BLaER1 treated with 17β-estradiol and CSF1 and Interleukin-3, amounts not matched to agents 10 nM and 100 nM (cell line): ENCODE measurements around the gene AKR7A2.

ENCODE experiments used
- H3K27ac ChIP-seq, 11 experiments: shearing (Covaris generic); formaldehyde crosslinking; 2 replicates each; pipeline ENCODE4 v1.8.1; 2022
- H3K27me3 ChIP-seq, 11 experiments: shearing (Covaris generic); formaldehyde crosslinking; 2 replicates each; pipeline ENCODE4 v1.8.1; 2022
- H3K36me3 ChIP-seq, 11 experiments: shearing (Covaris generic); formaldehyde crosslinking; 2 replicates each; pipeline ENCODE4 v1.8.1; 2022
- H3K4me1 ChIP-seq, 10 experiments: shearing (Covaris generic); formaldehyde crosslinking; 2 replicates each; pipeline ENCODE4 v1.8.1; 2022
- H3K4me2 ChIP-seq, 11 experiments: shearing (Covaris generic); formaldehyde crosslinking; 2 replicates each; pipeline ENCODE4 v1.8.1; 2022
- H3K4me3 ChIP-seq, 10 experiments: shearing (Covaris generic); formaldehyde crosslinking; 2 replicates each; pipeline ENCODE4 v1.8.1; 2022
- H3K9ac ChIP-seq, 11 experiments: shearing (Covaris generic); formaldehyde crosslinking; 2 replicates each; pipeline ENCODE4 v1.8.1; 2022
- H3K9me3 ChIP-seq, 11 experiments: shearing (Covaris generic); formaldehyde crosslinking; replicated peaks in 1 of 11; 2 replicates each; pipeline ENCODE4 v1.8.1; 2022
- H4K20me1 ChIP-seq, 11 experiments: shearing (Covaris generic); formaldehyde crosslinking; 2 replicates each; pipeline ENCODE4 v1.8.1; 2022
- Cebpa-rat ChIP-seq, 11 experiments: shearing (Covaris generic); IDR thresholded peaks; 2 replicates each; pipeline ENCODE4 v1.8.1; 2022

AKR7A2 gene

DNA sequence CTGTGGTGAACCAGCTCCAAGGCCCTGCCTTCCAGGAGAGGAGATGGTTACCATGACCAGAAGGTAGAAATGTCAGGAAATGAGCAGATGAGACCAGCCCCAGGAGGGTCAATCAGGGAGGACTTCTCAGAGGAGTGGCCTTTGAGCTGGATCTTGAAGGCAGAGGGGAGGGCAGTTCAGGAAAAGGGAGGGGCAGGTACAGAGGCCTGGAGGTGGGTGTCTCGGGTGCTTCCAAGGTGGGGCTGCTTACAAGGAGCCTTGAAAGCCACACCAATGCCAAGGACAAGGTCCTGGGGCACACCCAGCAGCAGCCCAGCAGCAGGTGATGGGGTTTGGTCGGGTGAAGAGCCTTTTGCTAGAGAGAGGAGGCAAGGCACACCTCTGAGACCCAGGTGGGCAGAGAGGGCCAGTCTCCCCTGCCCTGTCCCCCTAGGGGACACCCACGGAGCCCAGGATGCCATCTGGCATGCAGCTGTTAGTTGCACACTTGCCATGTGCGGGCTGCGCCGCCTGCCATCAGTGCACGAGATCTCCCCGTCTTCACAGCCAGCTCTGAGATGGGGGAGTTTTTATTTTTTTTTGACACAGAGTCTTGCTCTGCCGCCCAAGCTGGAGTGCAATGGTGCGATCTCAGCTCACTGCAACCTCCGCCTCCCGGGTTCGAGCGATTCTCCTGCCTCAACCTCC is 18.6 kb upstream of the AKR7A2 start:
- Histone ChIP-seq H4K20me1 (peaks cover 0 to 71% (median 3%) of the 10 kb centered on the region in 11 experiments; a peak in 10 of 22 replicates), H3K4me1 (peaks cover 10 to 34% (median 16%) of the 10 kb centered on the region in 10 experiments), H3K27ac (no peak overlapping the region), H3K4me3 (no peak overlapping the region), H3K9ac (no peak overlapping the region), H3K27me3 (no peaks in the 10 kb centered on the region), H3K9me3 (no peaks in the 10 kb centered on the region), H3K4me2 (no peak overlapping the region), H3K36me3 (peaks cover 0 to 39% (median 13%) of the 10 kb centered on the region in 11 experiments; a peak in 15 of 22 replicates)
- TF ChIP-seq Cebpa-rat (IDR thresholded peaks at IDR 0.05): no peak

DNA sequence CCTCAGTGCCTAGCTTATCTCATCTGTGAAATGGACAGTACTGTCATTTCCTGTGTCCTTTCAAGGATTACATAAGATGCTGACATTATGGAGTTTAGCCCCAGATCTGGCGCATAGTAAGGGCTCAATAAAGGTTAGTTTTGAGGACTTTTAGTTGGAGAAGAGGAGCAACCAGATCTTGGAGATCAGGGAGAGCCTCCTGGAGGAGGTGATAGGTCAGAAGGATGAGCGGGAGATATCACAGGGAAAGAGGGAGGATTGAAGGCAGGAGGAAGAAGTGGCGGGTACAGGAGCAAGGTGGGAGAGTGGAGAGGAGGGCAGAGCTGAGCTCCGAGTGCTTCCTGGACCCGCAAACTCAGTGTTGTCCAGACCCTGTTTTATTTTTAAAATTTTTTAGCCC is 17.7 kb upstream of the AKR7A2 start:
- TF ChIP-seq Cebpa-rat (IDR thresholded peaks at IDR 0.05): no peak
- Histone ChIP-seq H3K9me3 (no peaks in the 10 kb centered on the region), H3K4me2 (no peak overlapping the region), H3K27me3 (no peaks in the 10 kb centered on the region), H3K36me3 (peaks cover 3 to 49% (median 13%) of the 10 kb centered on the region in 11 experiments; a peak in 17 of 22 replicates), H4K20me1 (peaks cover 0 to 71% (median 7%) of the 10 kb centered on the region in 11 experiments; a peak in 12 of 22 replicates), H3K27ac (no peak overlapping the region), H3K4me3 (no peak overlapping the region), H3K4me1 (peaks cover 19 to 44% (median 26%) of the 10 kb centered on the region in 10 experiments), H3K9ac (no peak overlapping the region)

DNA sequence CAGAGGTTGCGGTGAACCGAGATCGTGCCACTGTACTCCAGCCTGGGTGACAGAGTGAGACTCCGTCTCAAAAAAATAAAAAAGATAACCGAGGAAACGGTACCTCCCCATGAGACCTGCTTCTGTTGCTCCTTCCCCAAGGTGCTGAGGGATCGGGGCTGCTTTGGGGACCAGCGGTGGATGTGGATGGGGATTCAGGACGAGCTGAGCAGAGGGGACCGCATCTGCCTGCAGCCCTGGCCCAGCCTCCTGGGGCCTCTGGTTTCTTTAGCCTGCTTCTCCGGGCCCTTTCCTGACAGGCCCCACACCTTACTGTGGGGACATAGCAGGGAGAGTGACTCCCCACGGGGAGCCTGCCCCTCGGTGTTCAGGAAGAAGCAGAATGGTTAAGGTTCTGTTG is 17.2 kb upstream of the AKR7A2 start:
- no peak for TF ChIP-seq Cebpa-rat (IDR thresholded peaks at IDR 0.05)
- Histone ChIP-seq H4K20me1 (peaks cover 0 to 72% (median 12%) of the 10 kb centered on the region in 11 experiments; a peak in 12 of 22 replicates), H3K27ac (no peak overlapping the region), H3K4me2 (no peak overlapping the region), H3K9me3 (no peaks in the 10 kb centered on the region), H3K4me3 (no peak overlapping the region), H3K9ac (no peak overlapping the region), H3K27me3 (no peaks in the 10 kb centered on the region), H3K36me3 (peaks cover 3 to 53% (median 13%) of the 10 kb centered on the region in 11 experiments; a peak in 17 of 22 replicates), H3K4me1 (peaks cover 23 to 48% (median 30%) of the 10 kb centered on the region in 10 experiments)

DNA sequence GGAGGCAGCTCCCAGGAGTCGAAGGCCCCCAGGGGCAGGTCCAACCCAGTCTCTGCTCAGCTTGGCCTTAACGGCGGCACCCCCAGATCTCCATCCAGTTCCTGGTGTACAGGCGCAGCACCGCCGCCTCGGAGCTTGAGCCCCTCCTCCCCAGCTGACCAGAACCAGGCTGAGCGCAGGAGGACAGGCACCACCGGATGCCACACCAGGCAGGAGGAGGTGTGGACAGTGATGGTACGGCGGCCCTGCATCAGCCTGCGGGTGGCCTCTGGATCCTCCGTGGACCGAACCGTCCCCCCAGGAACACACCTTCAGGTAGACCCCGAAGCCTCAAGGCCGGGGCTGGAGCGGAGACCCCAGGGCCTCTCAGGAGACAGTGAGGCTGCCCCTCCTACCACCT is 16.5 kb upstream of the AKR7A2 start:
- Histone ChIP-seq H3K36me3 (peaks cover 3 to 60% (median 20%) of the 10 kb centered on the region in 11 experiments; a peak in 18 of 22 replicates), H3K9ac (no peak overlapping the region), H3K27me3 (no peaks in the 10 kb centered on the region), H4K20me1 (peaks cover 0 to 79% (median 19%) of the 10 kb centered on the region in 11 experiments; a peak in 13 of 22 replicates), H3K4me1 (peaks cover 30 to 56% (median 37%) of the 10 kb centered on the region in 10 experiments), H3K4me3 (no peak overlapping the region), H3K27ac (no peak overlapping the region), H3K9me3 (no peaks in the 10 kb centered on the region), H3K4me2 (no peak overlapping the region)
- TF ChIP-seq Cebpa-rat (IDR thresholded peaks at IDR 0.05): no peak

DNA sequence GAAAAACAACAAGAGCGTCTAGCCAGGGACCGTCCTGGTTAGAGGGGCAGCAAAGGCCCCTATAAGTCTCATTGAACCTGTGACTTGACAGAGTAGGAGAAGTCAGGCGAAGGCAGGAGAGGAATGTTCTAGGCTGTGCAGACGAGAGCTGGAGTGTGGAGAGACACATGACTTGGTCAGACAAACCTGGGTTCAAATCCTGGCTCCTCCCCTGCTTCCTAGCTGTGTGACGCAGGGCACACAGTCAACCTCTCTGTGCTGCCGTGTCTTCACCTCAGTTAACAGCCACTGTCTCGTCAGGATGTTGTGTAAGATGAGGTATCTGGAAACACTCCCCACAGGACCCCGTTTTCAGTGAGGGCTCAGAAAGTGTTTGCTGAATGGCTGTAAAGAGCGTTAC is 15.8 kb upstream of the AKR7A2 start:
- Histone ChIP-seq H3K4me2 (no peak overlapping the region), H4K20me1 (peaks cover 0 to 80% (median 20%) of the 10 kb centered on the region in 11 experiments; a peak in 13 of 22 replicates), H3K9ac (no peak overlapping the region), H3K4me3 (no peak overlapping the region), H3K9me3 (no peaks in the 10 kb centered on the region), H3K36me3 (peaks cover 3 to 66% (median 22%) of the 10 kb centered on the region in 11 experiments; a peak in 18 of 22 replicates), H3K4me1 (peaks cover 38 to 60% (median 45%) of the 10 kb centered on the region in 10 experiments), H3K27me3 (no peaks in the 10 kb centered on the region), H3K27ac (no peak overlapping the region)
- TF ChIP-seq Cebpa-rat (IDR thresholded peaks at IDR 0.05): no peak

DNA sequence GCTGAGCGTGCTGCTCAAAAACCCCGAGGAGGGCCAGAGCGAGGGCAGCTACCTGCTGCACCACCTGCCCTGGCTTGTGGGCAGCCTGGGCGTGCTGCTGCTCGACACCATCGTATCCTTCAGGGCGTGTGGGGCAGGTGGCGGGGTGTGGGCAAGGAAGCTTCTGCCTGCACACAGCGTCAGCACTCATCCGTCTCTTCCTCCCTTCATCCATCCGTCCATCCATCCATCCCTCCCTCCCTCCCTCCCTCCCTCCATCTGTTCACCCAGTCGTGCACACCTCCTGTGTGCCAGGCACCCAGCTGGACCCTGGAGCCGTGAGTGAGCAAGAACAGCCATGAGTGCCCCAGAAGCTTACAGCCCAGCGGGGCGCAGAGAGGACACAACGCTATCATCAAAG is 15.4 kb upstream of the AKR7A2 start:
- H3K4me1 ChIP-seq: peaks cover 42 to 60% (median 49%) of the 10 kb centered on the region in 10 experiments
- no peak overlapping the region for H3K4me3 ChIP-seq
- peak overlapping the region in 1 of 11 experiments; percentile 79; a peak in 2 of 22 replicates for H3K4me2 ChIP-seq
- peaks cover 0 to 75% (median 20%) of the 10 kb centered on the region in 11 experiments; a peak in 13 of 22 replicates for H4K20me1 ChIP-seq
- TF ChIP-seq Cebpa-rat (IDR thresholded peaks at IDR 0.05): no peak
- no peaks in the 10 kb centered on the region for H3K9me3 ChIP-seq
- H3K9ac ChIP-seq: no peak overlapping the region; a peak in 1 of 22 replicates
- H3K27ac ChIP-seq: no peak overlapping the region
- no peaks in the 10 kb centered on the region for H3K27me3 ChIP-seq
- H3K36me3 ChIP-seq: peaks cover 3 to 69% (median 22%) of the 10 kb centered on the region in 11 experiments; a peak in 18 of 22 replicates

DNA sequence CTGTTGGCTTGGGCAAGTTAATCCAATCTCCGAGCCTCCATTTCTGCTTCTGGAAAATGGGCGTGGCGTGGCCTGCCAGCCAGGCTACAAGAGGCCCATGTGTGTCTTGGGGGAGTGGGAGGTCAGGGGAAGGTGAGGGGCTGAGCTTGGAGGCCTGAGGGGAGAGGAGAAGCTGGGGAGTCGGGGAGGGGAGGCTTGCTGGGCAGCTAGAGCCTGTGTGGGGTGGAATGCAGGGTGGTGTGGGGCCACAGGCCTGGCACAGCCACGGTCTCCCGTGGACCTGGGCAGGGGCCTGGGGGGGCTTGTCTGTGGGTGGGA is 14.8 kb upstream of the AKR7A2 start:
- H4K20me1 ChIP-seq: peaks cover 0 to 75% (median 20%) of the 10 kb centered on the region in 11 experiments; a peak in 13 of 22 replicates
- no peaks in the 10 kb centered on the region for H3K27me3 ChIP-seq
- H3K4me1 ChIP-seq: peaks cover 48 to 60% (median 54%) of the 10 kb centered on the region in 10 experiments
- H3K36me3 ChIP-seq: peaks cover 3 to 75% (median 22%) of the 10 kb centered on the region in 11 experiments; a peak in 18 of 22 replicates
- peak overlapping the region; percentile 32 to 99 (median 76); a peak in 21 of 22 replicates for H3K4me2 ChIP-seq
- no peak for TF ChIP-seq Cebpa-rat (IDR thresholded peaks at IDR 0.05)
- peak overlapping the region in 8 of 11 experiments; percentile 11 to 57 (median 44); a peak in 8 of 22 replicates for H3K9ac ChIP-seq
- no peaks in the 10 kb centered on the region for H3K9me3 ChIP-seq
- H3K4me3 ChIP-seq: peak overlapping the region in 1 of 10 experiments; percentile 16; a peak in 1 of 20 replicates
- peak overlapping the region in 7 of 11 experiments; percentile 14 to 64 (median 53); a peak in 10 of 22 replicates for H3K27ac ChIP-seq

DNA sequence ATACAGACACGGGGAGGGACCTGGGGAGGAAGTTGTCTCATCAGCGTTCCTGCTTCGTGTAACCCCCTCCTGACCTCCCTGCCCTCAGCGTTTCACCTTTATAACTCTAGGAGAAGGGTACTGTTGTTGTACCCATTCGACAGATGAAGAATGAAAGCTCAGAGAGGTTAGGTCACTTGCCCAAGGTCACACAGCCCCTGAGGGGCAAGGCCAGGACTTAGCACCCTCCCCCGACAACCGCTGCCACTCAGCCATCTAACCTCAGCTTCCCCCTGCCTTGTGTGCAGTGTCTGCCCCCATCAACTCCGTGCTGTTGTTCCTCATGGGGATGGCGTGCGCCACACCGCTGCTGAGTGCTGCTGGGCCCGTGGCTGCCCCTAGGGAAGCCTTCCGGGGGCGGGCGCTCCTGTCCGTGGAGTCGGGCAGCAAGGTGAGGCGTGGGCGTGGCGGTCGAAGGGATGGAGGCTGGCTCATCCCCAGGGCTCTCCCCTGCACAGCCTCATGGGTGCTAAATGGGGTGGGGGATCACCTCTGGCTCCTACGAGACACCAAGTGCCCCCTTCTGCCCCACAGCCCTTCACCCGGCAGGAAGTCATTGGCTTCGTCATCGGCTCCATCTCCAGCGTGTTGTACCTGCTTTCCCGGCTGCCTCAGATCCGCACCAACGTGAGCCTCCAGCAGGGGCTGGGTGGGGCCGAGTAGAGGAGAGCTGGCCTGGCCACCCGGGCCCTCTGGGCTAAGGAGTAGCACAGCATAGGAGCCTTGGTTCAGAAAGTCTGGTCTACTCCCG is 14.2 kb upstream of the AKR7A2 start:
- Histone ChIP-seq H3K4me2 (peak overlapping the region; percentile 32 to 99 (median 76); a peak in 21 of 22 replicates), H3K27me3 (no peaks in the 10 kb centered on the region), H3K27ac (peak overlapping the region in 8 of 11 experiments; percentile 14 to 64 (median 50); a peak in 13 of 22 replicates), H3K4me1 (peaks cover 50 to 64% (median 59%) of the 10 kb centered on the region in 10 experiments), H3K9me3 (no peaks in the 10 kb centered on the region), H3K9ac (peak overlapping the region in 8 of 11 experiments; percentile 27 to 57 (median 44); a peak in 12 of 22 replicates), H4K20me1 (peaks cover 0 to 75% (median 20%) of the 10 kb centered on the region in 11 experiments; a peak in 13 of 22 replicates), H3K36me3 (peaks cover 3 to 80% (median 22%) of the 10 kb centered on the region in 11 experiments; a peak in 18 of 22 replicates), H3K4me3 (peak overlapping the region in 2 of 10 experiments; percentile 16 to 32; a peak in 3 of 20 replicates)
- no peak for TF ChIP-seq Cebpa-rat (IDR thresholded peaks at IDR 0.05)
